ENCODE measurements around the gene SAMMSON.

DNA sequence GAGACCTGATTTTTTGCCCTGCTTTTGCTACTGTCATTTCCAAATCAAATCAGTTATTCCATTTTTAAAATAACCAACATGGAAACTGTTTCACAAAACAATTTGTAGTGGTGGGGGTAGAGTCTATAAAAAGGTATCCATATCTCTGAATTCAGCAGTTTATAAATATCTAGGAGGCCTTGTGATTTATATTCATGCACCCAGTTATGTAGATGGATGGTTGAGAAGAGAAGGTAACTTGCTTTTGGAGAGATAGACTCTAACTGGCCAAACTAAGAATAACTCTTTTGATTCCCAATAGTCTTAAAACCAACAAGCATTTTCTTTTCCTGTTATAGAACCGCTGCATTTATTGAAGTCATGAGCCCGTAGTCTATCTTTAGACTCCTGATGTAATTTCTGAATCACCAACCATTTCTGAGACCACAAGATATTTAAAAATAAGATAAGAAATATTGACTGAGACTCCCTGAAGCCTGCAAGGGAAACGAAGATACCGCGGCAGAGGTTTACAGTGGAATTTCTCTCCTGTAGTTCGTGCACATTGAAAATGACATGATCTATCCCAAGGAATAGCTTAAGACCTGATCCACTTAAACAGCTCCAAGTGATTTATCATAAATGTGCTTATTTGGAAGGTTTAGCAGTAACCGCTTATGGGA lies 68.5 kb downstream of the SAMMSON start:
- TF ChIP-seq, protein P1, sequence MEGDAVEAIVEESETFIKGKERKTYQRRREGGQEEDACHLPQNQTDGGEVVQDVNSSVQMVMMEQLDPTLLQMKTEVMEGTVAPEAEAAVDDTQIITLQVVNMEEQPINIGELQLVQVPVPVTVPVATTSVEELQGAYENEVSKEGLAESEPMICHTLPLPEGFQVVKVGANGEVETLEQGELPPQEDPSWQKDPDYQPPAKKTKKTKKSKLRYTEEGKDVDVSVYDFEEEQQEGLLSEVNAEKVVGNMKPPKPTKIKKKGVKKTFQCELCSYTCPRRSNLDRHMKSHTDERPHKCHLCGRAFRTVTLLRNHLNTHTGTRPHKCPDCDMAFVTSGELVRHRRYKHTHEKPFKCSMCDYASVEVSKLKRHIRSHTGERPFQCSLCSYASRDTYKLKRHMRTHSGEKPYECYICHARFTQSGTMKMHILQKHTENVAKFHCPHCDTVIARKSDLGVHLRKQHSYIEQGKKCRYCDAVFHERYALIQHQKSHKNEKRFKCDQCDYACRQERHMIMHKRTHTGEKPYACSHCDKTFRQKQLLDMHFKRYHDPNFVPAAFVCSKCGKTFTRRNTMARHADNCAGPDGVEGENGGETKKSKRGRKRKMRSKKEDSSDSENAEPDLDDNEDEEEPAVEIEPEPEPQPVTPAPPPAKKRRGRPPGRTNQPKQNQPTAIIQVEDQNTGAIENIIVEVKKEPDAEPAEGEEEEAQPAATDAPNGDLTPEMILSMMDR (IDR thresholded peaks at IDR 0.05; ENCODE audit: low read depth, low read length), result no peak
- TF ChIP-seq EZH2phosphoT487 (IDR thresholded peaks at IDR 0.05; ENCODE audit: low read depth), result no peak

Measured in OCI-LY3 (cell line).